HG03135 (cell line): Measurements from ENCODE around the gene NPHP1.
"Not testable (repeated sequence)": the region's sequence is repeated elsewhere in the genome, so short reads cannot be mapped to it uniquely, and the experiment has no call there.

Source experiments
- ATAC-seq: cut with Tn5 transposase; IDR thresholded peaks from one replicate; pipeline ENCODE4 v1.9.1; 2021; ENCODE audit warnings: mild to moderate bottlenecking, moderate library complexity; ENCODE audit not compliant: unreplicated experiment

Gene NPHP1

GRCh38 chr2:110204408-110205385 is at the start of gene NPHP1:
Gene NPHP1 (minus strand): TSS chr2:110205013. CDS start chr2:110204968, 45 bp downstream.
- ATAC-seq, result peak; percentile 93

GRCh38 chr2:110248081-110248795 is 43.4 kb upstream of the NPHP1 start:
- ATAC-seq, result not testable (repeated sequence)

GRCh38 chr2:110245488-110246435 is 40.9 kb upstream of the NPHP1 start:
- ATAC-seq, result not testable (repeated sequence)

- ATAC-seq, result not testable (repeated sequence)
Measured at GRCh38 chr2:110243283-110243682, 38.5 kb upstream of the NPHP1 start.

DNA sequence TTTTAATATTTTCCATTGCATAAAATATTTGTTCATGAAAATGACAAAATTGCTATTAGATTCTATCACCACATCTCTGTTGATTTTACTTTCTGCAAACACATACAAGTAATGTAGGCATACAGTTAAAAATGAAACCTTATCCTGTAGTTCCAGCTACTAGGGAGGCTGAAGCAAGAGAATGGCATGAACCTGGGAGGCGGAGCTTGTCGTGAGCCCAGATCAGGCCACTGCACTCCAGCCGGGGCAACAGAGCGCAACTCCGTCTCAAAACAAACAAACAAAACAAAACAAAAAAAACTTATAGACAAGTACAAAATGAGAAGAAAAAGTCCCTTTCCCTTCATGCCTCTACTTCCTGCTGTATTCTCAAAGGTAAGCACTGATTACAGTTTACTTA is 29.7 kb upstream of the NPHP1 start:
- ATAC-seq, result not testable (repeated sequence)

- not testable (repeated sequence) for ATAC-seq
Measured at GRCh38 chr2:110229886-110230285, 25.1 kb upstream of the NPHP1 start.

DNA sequence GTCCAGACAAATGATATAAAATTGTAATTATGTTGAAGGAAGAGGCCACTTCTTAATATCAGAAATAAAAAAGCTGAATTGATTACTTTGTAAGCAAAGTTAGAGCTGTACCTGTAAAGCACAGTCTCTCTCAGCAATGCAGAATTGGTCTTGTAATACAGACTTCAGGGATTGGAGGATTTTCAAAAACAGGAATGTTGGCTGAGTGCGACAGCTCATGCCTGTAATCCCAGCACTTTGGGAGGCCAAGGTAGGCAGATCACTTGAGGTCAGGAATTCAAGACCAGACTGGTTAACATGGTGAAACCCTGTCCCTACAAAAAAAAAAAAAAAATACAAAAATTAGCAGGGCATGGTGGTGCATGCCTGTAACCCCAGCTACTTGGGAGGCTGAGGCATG is 17.8 kb upstream of the NPHP1 start:
- not testable (repeated sequence) for ATAC-seq

- no peak for ATAC-seq
Measured at GRCh38 chr2:110221938-110222337, 17.1 kb upstream of the NPHP1 start.

DNA sequence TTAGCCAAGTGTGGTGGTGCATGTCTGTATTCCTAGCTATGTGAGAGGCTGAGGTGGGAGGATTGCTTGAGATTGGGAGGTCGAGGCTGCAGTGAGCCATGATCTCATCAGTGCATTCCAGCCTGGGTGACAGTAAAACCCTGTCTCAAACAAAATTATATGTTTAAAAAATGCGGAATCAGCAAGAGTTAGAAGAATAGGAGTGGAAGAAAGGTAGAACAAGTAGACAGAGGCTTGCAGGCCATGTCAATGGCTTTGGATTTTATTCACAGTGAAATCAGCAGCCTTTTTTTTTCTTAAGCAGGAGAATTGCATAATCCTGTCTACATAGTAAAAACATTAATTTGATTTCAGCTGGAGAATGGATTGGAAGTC is 15.4 kb upstream of the NPHP1 start:
- no peak for ATAC-seq

DNA sequence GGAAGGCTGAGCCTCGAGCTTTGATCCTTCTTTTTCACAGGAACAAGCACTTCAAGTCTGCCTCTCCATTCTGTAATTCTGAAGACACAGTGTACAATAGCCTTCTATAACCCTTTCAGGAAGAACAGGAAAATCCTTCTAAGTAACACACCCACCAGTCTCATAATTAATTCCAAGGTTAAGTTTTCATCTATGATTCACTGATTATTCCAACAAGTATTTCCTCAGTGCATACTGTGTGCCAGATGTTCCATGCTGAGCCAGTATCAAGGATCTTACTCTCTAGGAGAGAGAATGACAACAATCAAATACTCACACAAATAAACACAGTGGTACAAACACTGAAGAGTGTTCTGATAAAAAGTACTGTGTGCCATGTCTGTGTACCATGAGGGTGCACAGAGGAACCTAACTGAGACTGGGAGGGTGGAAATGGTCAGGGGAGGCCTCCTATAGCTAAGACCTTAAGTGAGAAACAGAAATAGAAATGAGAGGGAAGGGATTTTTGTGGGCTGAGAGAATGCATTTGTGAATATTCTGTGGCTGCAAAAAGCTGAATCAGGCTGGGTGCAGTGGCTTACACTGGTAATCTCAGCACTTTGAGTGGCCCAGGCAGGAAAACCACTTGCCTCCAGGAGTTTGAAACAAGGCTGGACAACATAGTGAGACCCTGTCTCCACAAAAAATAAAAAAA is 14.8 kb upstream of the NPHP1 start:
- ATAC-seq, result no peak

DNA sequence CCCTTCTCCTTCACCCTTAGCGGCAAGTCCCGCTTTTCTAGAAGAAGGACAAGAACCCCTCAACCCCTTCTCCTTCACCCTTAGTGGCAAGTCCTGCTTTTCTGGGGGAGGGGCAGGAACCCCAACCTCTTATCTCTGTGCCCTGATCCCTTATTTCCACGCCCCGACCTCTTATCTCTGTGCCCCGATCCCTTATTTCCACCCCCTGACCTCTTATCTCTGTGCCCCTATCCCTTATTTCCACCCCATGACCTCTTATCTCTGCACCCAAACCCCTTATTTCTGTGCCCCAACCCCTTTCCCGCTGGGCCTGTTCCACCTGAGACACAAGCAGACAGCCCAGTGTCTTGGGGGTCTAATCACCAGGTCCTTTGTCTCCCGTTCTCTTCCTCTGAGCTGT is 14.1 kb upstream of the NPHP1 start:
- not testable (repeated sequence) for ATAC-seq

- ATAC-seq, result no peak
Measured at GRCh38 chr2:110216803-110217202, 12.0 kb upstream of the NPHP1 start.

DNA sequence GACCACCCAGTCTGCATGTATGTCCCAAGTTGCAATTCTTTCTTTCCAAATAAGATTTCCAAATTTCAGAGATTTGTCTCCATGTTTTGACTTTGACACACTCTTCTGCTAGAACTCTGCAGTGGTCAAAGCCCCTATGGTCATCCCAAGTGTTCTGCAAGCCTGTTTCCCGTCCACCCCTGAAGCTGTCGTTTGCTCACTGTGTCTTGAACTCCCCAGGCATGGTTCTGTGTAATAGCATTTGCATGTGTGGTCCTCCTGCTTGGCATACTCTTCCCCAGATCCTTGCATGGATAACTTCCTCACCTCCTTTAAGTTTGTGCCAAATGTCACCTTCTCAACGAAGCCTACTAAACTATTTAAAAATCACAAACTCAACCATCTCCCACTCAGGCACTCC is 11.4 kb upstream of the NPHP1 start:
- no peak for ATAC-seq

- no peak for ATAC-seq
Measured at GRCh38 chr2:110215566-110216158, 10.8 kb upstream of the NPHP1 start.

- ATAC-seq, result no peak
Measured at GRCh38 chr2:110215091-110215490, 10.3 kb upstream of the NPHP1 start.

GRCh38 chr2:110213522-110213921 is 8.7 kb upstream of the NPHP1 start:
- ATAC-seq, result not testable (repeated sequence)

- ATAC-seq, result peak; percentile 89
Measured at GRCh38 chr2:110211938-110212858, 7.4 kb upstream of the NPHP1 start, which contains the start of gene MTLN. Gene MTLN (minus strand): TSS chr2:110212547. CDS start chr2:110212525, 22 bp downstream.

DNA sequence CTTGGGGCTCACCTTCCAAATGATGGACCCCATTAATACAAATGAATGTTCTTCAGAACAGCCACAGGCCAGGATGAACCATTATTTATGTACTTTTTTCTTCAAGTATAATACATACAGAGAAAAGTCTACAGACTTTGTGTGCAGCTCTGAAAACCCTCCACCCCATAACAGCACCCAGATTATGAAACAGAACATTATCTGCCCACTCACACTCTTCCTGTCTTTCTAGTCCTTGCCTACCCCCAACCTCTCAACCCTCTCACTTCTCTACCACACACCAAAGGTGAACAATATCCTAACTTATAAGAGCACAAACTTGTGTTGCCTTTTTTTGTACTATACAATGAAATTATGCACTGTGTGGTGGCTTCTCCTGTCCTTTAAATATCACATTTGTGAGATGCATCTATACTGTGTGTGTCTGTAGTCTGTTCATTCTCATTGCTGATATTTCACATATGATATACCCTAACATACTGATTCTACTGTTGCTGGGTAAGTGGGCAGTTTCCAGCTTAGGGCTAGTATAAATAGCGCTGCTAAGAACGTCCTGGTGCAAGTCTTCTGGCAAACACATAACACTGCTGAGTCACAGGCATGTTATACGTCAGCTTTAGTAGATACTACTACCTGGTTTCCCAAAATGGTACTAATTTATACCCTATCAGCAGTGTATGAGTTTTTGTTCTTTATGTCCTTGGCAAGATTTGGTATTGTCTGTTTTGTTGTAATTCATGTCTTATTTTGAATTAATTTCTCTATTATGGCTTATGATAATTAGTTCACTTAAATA is 1.0 kb upstream of the NPHP1 start:
- ATAC-seq, result no peak
